Endodermal cell (in vitro differentiated cells): ENCODE measurements around the gene TMA16. TPM values are rescaled to one million over a fixed set of nuclear protein-coding genes. Genes with fewer than 3 reads are reported as not detected.

ENCODE experiments used
- DNase-seq: peaks from one replicate; pipeline ENCODE4 v3.0.0-alpha.2; 2017
- H3K27ac ChIP-seq: 2 replicates; pipeline ENCODE4 v1.5.1; 2013; ENCODE audit warnings: mild to moderate bottlenecking, low read depth, low read length, moderate library complexity
- H3K27me3 ChIP-seq: 2 replicates; pipeline ENCODE4 v1.6.1; 2013; ENCODE audit warnings: mild to moderate bottlenecking, low read length, moderate library complexity; ENCODE audit not compliant: insufficient read depth, control insufficient read depth, poor library complexity, severe bottlenecking
- H3K36me3 ChIP-seq: 2 replicates; pipeline ENCODE4 v1.7.0; 2013; ENCODE audit warnings: mild to moderate bottlenecking, low read length, moderate library complexity; ENCODE audit not compliant: control insufficient read depth, insufficient read depth
- H3K4me1 ChIP-seq: one replicate; pipeline ENCODE4 v1.7.0; 2013; ENCODE audit warnings: low read length; ENCODE audit not compliant: control insufficient read depth, insufficient read depth
- H3K4me3 ChIP-seq: 2 replicates; pipeline ENCODE4 v1.5.1; 2013; ENCODE audit warnings: mild to moderate bottlenecking, low read length, moderate library complexity
- H3K9ac ChIP-seq: 2 replicates; pipeline ENCODE4 v1.6.1; 2013; ENCODE audit warnings: mild to moderate bottlenecking, low read length, moderate library complexity; ENCODE audit not compliant: poor library complexity, severe bottlenecking; ENCODE audit errors: extremely low read depth
- H3K9me3 ChIP-seq: 2 replicates; pipeline ENCODE4 v1.6.1; 2013; ENCODE audit warnings: mild to moderate bottlenecking, low read length, moderate library complexity; ENCODE audit not compliant: control insufficient read depth
- H3K27ac Mint-ChIP-seq: 2 replicates; pipeline ENCODE4 v1.8.0; 2020; ENCODE audit warnings: mixed read lengths
- H3K27me3 Mint-ChIP-seq: 2 replicates; pipeline ENCODE4 v1.8.0; 2021; ENCODE audit warnings: mild to moderate bottlenecking, mixed read lengths; ENCODE audit not compliant: insufficient read depth
- H3K36me3 Mint-ChIP-seq: 2 replicates; pipeline ENCODE4 v1.8.0; 2020; ENCODE audit warnings: low read depth, mixed read lengths
- H3K4me1 Mint-ChIP-seq: 2 replicates; pipeline ENCODE4 v1.8.0; 2020; ENCODE audit warnings: mixed read lengths
- H3K4me3 Mint-ChIP-seq: 2 replicates; pipeline ENCODE4 v1.8.0; 2020; ENCODE audit warnings: mild to moderate bottlenecking, moderate library complexity, mixed read lengths
- H3K9me3 Mint-ChIP-seq: 2 replicates; pipeline ENCODE4 v1.8.0; 2020; ENCODE audit warnings: mild to moderate bottlenecking, mixed read lengths
- CTCF ChIP-seq: fragments of 200-600 bp; sonication (generic); conservative IDR thresholded peaks from 2 replicates; pipeline ENCODE4 v1.5.0; 2021; ENCODE audit warnings: antibody characterized with exemption, mild to moderate bottlenecking
- WGBS, 2 experiments: methylation state at CpG; one replicate each; pipeline versions ENCODE4 v1.1.5 to v1.1.7; 2013; ENCODE audit warnings: missing lambda C conversion rate in 2 of 2, mixed read lengths in 1 of 2; ENCODE audit not compliant: insufficient coverage in 1 of 2, insufficient read length in 1 of 2; 5-methylcytosine and 5-hydroxymethylcytosine counted together
- total RNA-seq, 2 donors: library from RNA; stranded (reverse); fragmentation: NEBNext Ultra II Directional in 1 of 2; extraction: Animal tissue kit (Norgen Biotek cat#: 25700) in 1 of 2; gene quantifications; 2 replicates in 1 of 2; 3 replicates in 1 of 2; pipeline ENCODE4 v1.2.1, GENCODE V29; 2021

TMA16 gene
- total RNA-seq, 2 donors from 2014 or later = 54.7 to 68.8 TPM

GRCh38 chr4:163474027-163474426 is 20.5 kb upstream of the TMA16 start:
- no peaks in the 10 kb centered on the region for H3K36me3 Mint-ChIP-seq
- Histone ChIP-seq H3K4me1 (no peaks in the 10 kb centered on the region), H3K27me3 (no peaks in the 10 kb centered on the region), H3K27ac (no peak overlapping the region), H3K36me3 (no peaks in the 10 kb centered on the region), H3K9ac (no peak overlapping the region), H3K4me3 (no peak overlapping the region), H3K9me3 (no peaks in the 10 kb centered on the region)
- H3K27ac Mint-ChIP-seq = no peak overlapping the region
- H3K4me1 Mint-ChIP-seq = no peaks in the 10 kb centered on the region
- no peak for DNase-seq
- no peaks in the 10 kb centered on the region for H3K9me3 Mint-ChIP-seq
- WGBS, 2 experiments = 92 to 98% methylated on average over 2 to 3 of the region's 3 CpGs
- no peak for TF ChIP-seq CTCF
- no peak overlapping the region for H3K4me3 Mint-ChIP-seq
- no peaks in the 10 kb centered on the region for H3K27me3 Mint-ChIP-seq

- Histone ChIP-seq H3K4me3 (no peak overlapping the region), H3K27me3 (no peaks in the 10 kb centered on the region), H3K4me1 (no peaks in the 10 kb centered on the region), H3K27ac (no peak overlapping the region), H3K36me3 (no peaks in the 10 kb centered on the region), H3K9me3 (no peaks in the 10 kb centered on the region), H3K9ac (no peak overlapping the region)
- TF ChIP-seq CTCF = no peak
- Mint-ChIP-seq H3K36me3 (no peaks in the 10 kb centered on the region), H3K27ac (no peak overlapping the region), H3K27me3 (no peaks in the 10 kb centered on the region), H3K9me3 (no peaks in the 10 kb centered on the region), H3K4me3 (no peak overlapping the region), H3K4me1 (no peaks in the 10 kb centered on the region)
- 92 to 100% methylated on average over 2 to 5 of the region's 5 CpGs for WGBS, 2 experiments
- no peak for DNase-seq
Observed at GRCh38 chr4:163476761-163477438, 17.6 kb upstream of the TMA16 start.

GRCh38 chr4:163482190-163482589 is 12.3 kb upstream of the TMA16 start:
- WGBS, 2 experiments = 88% methylated on average over 1 of the region's 1 CpG; no CpG with 5 or more reads in 1 of the 2 experiments
- no peaks in the 10 kb centered on the region for H3K4me1 ChIP-seq
- H3K27me3 ChIP-seq = no peaks in the 10 kb centered on the region
- H3K36me3 ChIP-seq = no peaks in the 10 kb centered on the region
- no peak for TF ChIP-seq CTCF
- Mint-ChIP-seq H3K4me1 (peaks cover 3% of the 10 kb centered on the region), H3K27me3 (no peaks in the 10 kb centered on the region), H3K36me3 (no peaks in the 10 kb centered on the region), H3K4me3 (no peak overlapping the region), H3K27ac (no peak overlapping the region), H3K9me3 (peaks cover 10% of the 10 kb centered on the region)
- no peak overlapping the region for H3K4me3 ChIP-seq
- H3K27ac ChIP-seq = no peak overlapping the region
- H3K9me3 ChIP-seq = peaks cover 12% of the 10 kb centered on the region
- no peak overlapping the region for H3K9ac ChIP-seq
- no peak for DNase-seq
